GM19397 (cell line): ENCODE data around the gene CYLD.

Experiments
- ATAC-seq: cut with Tn5 transposase; IDR thresholded peaks from one replicate; pipeline ENCODE4 v1.9.1; 2021; ENCODE audit warnings: mild to moderate bottlenecking, moderate library complexity; ENCODE audit not compliant: unreplicated experiment

CYLD gene

DNA sequence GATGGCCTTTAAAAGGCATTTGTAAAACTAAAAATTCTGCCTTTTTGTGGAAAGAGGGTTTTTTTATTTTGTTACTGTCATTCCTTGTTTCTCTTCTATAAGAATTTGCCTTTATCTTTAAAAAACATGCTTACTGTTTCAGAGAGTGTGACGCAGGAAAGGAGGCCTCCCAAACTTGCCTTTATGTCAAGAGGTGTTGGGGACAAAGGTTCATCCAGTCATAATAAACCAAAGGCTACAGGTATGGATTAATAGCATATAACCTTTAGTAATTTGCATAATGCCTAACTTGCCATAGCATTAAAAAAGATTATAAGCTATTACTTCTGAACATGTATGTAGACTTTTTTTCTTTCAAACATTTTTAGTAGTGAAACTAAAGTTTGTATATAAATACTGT lies 34.2 kb downstream of the CYLD start:
- no peak for ATAC-seq

DNA sequence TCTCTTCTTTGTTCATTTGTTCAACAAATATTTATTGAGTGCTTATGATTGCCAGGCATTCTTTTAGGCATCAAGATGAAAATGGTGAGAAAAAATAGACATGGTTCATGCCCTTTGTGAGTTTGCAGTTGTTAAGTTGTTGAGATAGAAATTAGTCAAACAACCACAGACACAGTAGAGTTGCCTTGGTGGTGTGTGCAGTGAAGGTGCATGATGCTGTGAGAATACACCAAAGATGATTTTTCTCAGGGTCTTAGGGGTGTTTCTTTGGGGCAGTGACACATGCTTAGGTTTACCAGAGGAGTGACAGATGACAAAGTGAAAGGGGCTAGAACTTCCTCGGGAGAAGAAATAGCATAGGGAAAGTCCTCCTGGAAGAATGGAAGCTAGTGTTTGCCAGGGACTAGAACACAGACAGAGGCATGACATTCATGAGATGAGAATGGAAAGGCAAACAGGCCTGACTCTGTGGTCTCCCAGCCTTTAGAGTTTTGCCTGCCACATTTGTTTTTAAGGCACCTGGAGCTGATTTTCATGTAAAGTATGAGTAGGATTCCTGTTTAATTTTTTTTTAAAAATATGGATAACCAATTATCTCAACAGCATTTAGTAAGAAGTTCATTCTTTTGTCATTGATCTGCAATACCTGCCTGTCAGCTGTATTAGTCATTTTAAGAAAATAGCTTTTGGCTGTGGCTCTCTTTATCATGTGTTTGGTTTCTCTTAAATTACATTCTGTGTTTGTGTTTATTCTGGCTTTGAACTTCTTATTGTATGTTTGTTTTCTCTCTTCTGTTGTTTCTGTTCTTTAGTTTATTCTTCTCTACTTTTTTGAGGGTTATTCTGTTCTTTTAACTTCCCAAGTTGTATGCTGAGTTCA lies 36.6 kb downstream of the CYLD start:
- no peak for ATAC-seq

- ATAC-seq, result no peak
These were observed 39.2 kb downstream of the CYLD start for GRCh38 chr16:50781043-50781442.

- no peak for ATAC-seq
These were observed 39.6 kb downstream of the CYLD start for GRCh38 chr16:50781518-50781917.

GRCh38 chr16:50789757-50790156 lies 47.9 kb downstream of the CYLD start:
- ATAC-seq, result no peak

- no peak for ATAC-seq
These were observed 49.6 kb downstream of the CYLD start for GRCh38 chr16:50791522-50791921.

GRCh38 chr16:50796829-50797228 lies 54.9 kb downstream of the CYLD start:
- ATAC-seq, result no peak

- ATAC-seq, result no peak
These were observed 55.6 kb downstream of the CYLD start for GRCh38 chr16:50797456-50797855.

GRCh38 chr16:50800074-50800473 lies 58.2 kb downstream of the CYLD start:
- no peak for ATAC-seq

DNA sequence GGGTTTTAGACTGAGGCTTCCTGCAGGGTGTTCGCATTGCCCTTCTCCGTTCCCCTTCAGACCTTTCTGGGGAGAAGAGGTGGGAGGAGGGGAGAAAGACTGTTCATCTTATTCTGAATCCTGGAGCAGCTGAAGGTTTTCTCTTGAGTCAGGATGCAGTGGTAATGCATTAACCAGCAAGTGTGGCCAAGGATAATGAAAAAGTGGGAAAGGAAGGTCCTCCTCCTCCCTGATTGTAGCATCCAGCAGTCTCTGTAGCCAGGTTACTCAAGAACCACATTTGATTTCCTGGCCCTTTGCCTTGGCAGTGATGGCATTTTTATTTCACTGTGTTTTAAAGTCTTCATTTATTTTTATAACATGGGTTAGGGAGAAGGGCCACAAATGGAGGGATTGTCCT lies 59.1 kb downstream of the CYLD start:
- no peak for ATAC-seq

DNA sequence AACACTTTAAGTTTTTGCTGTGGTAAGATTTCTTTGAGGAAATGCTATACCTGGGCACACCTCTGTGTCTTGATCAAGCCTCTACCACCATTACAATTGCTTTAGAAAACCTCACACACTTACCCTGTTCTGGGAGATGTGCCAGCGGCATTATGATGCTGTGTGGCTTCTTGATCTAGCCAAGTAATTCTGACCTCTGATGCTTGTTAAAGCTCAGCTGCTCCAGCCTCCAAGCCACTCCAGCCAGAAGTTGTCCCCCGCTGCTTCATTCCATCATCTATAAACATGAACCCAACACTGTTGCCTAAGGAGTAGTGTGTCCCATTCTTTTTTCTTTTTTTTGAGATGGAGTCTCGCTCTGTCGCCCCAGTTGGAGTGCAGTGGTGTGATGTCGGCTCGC lies 60.1 kb downstream of the CYLD start:
- no peak for ATAC-seq

- no peak for ATAC-seq
These were observed 61.1 kb downstream of the CYLD start for GRCh38 chr16:50802961-50803360.

DNA sequence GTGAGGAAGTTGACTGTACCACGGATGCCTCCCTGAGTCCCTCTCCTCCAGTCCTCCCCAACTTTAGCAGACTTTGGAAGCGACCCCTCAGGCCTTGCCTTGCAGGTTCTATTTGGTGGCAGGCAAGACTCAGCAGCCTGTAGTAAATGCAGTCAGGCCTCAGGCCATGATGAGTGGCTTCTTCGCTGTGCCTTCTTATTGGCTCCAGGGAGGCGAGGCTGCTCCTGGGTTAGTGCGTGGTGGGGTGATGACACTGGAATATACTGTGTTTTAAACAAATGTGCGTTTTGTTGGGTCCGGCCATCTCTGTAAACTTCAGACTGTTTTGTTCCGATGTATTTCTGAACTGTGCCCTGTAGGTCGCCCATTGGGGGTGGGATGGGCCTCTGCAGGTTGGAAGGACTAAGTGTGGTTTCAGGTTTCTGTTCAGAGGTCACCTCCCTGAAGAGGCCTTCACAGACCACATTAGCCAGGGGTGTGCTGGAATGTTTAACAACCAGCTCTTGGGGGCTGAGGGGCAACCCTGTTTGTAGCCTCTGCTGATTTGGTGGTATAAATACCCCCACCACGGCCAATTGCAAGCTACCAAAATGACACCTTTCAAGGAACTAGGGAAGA lies 62.5 kb downstream of the CYLD start:
- no peak for ATAC-seq

GRCh38 chr16:50806099-50807062 lies 64.5 kb downstream of the CYLD start:
- ATAC-seq, result peak; percentile 80

DNA sequence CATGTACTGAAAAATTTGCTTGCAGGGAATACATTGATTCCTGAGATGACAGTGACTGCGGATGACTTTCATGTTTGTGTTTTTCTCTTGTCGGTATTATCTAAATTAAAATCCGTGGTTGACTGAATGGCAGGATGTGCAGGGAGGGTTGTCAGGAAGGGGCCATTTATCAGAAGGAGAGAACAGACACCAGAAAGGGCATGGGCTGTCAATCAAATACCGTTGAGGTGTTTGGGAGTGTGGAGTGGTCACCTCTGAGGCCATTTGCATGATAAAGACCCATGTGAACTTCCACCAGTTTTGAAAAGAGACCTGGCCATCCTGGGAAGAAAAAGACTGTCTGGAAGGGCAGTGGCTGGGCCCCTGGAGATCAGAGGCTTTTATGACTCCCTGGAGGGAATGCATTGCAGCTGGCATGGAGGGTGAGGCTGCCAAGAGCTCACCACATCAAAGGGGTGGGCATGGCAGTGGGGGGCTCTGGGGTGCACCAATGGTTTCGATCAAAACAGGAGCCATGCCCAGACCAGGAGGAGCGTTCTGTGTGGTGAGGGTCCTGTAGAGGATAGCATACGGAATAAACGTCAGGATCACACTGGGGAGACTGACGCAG lies 67.1 kb downstream of the CYLD start:
- ATAC-seq, result no peak

- ATAC-seq, result peak; percentile 39
These were observed 67.7 kb downstream of the CYLD start for GRCh38 chr16:50809561-50809960.

DNA sequence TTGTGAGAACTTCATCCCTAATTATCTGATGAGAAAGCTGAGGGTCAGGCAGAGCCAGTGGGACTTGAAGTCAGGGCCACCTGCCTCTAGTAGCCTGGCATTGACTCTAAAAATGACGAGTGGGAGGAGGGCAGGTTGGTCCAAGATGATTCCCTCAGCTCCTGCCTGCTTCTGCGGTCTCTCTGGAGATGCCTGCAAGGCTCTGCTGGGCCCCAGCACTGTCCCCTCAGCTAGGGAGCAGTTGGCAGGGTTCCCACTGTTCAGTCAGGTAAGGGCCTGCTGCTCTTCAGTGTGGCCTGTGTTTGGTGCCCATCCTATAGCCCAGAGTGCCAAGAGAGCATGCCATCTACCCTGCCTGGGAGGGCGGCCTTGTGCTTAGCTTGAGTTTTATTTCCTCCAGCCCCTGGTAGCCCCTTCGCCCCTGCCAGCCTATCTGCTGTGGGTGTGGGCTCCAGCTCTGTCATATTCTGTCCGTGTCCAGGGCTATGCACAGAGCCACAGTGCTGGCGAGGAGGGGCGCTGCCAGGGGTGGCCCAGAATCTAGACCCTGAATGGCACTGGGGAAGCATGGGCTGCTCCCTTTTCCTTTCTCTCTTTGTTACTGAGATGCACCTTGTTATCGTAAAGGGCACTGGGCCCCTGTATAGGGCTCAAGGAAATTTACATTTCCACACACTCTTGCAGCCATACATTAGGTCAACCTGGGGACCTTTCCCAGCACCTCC lies 68.5 kb downstream of the CYLD start:
- ATAC-seq, result no peak

DNA sequence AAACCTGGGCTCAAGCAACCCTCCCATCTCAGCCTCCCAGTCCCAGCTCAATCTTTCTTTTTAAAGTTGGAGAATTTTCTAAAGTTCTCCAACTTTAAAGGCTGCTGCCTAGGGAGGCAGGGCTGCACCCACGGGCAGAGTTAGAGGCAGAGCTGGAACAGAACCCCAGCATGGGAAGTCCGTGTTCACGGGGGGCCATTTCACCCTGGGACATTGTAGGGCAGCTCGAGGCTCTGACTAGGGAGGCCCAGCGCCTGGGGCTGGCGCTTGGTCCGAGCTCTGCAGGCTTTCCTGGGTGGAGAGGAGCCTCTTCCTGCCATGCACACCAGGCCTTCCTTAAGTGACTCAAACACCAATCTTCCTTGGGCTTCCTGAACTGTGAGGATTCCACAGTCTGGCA lies 70.2 kb downstream of the CYLD start:
- no peak for ATAC-seq

DNA sequence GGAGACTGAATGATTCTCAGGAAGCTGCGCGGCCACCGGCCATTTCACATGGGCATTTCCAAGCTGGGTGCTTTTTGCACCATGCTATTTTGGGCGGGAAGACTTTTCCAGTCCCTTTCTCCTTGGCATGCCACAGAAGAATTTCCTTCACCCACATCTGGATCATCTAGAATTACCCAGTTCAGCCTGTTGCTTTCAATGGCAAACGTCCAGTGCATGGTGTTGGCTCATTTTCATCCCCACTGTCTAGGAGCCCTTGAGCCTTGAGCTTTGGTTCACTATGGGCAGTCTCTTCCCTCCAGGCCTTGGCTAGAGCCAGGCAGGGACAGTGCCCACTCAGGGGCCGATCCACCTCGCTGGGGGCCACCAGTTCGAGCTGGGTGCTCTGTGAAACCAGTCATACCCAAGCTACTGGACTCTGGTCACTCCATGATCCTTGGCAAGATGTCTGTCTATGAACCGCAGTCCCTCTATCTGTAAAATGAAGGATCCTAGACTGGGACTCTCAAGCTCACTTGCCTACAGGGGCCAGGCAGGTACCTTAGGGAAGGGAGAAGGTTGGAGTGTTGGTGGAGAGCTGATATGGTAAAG lies 71.1 kb downstream of the CYLD start:
- ATAC-seq, result no peak

- ATAC-seq, result no peak
These were observed 72.2 kb downstream of the CYLD start for GRCh38 chr16:50814052-50814451.
